K562 (cell line): Measurements from ENCODE around the gene AIFM3. TPM values are rescaled to one million over a fixed set of nuclear protein-coding genes. Genes with fewer than 3 reads are reported as not detected.
A peak's percentile ranks its signal among the peaks of the same experiment; 100 is the strongest.

Experiments
- ARID3A ChIP-seq: IDR thresholded peaks from 2 replicates; pipeline ENCODE4 v1.6.1; 2012; ENCODE audit warnings: low read depth, low read length, improper control_type of control experiment, borderline replicate concordance
- ATF7 ChIP-seq: fragments of 450-650 bp; IDR thresholded peaks from 2 replicates; pipeline ENCODE4 v1.7.1; 2014; ENCODE audit warnings: mild to moderate bottlenecking, moderate library complexity
- CBX8 ChIP-seq: fragments of 200-600 bp; sonication (generic); IDR thresholded peaks from 2 replicates; pipeline ENCODE4 v1.6.1; 2012; ENCODE audit warnings: borderline replicate concordance, mixed run types, low read depth, mild to moderate bottlenecking, moderate library complexity, mixed read lengths, low read length, control low read depth, inconsistent platforms; ENCODE audit not compliant: poor library complexity, severe bottlenecking; ENCODE audit errors: extremely low read depth
- CEBPZ ChIP-seq: fragments of 150-350 bp; IDR thresholded peaks from 2 replicates; pipeline ENCODE4 v1.6.1; 2014; ENCODE audit warnings: low read depth, mild to moderate bottlenecking, low read length, borderline replicate concordance
- CREB3 ChIP-seq: fragments of 450-650 bp; conservative IDR thresholded peaks from 2 replicates; pipeline ENCODE4 v1.6.1; 2016; ENCODE audit warnings: missing genetic modification characterization, low read depth, mild to moderate bottlenecking, missing compliant biosample characterization, moderate library complexity
- IRF2 ChIP-seq: sonication (generic); formaldehyde crosslinking; IDR thresholded peaks from 2 replicates; pipeline ENCODE4 v1.8.1; 2022; ENCODE audit warnings: mild to moderate bottlenecking, missing genetic modification reagents
- MBD1 ChIP-seq: fragments of 250-450 bp; sonication (Bioruptor Pico); IDR thresholded peaks from 2 replicates; pipeline ENCODE4 v1.8.0; 2022; ENCODE audit warnings: inconsistent platforms
- MYBL2 ChIP-seq, 2 experiments: fragments of 450-650 bp in 1 of 2; sonication (generic) in 1 of 2; formaldehyde crosslinking in 1 of 2; IDR thresholded peaks; 2 replicates each; pipeline versions ENCODE4 v1.6.1 to v1.8.1; 2017 to 2022; ENCODE audit warnings: borderline replicate concordance in 1 of 2, inconsistent platforms in 1 of 2, low read depth in 1 of 2, mild to moderate bottlenecking in 1 of 2, missing genetic modification reagents in 1 of 2, moderate library complexity in 1 of 2
- PTRF ChIP-seq: fragments of 450-650 bp; IDR thresholded peaks from 2 replicates; pipeline ENCODE4 v1.6.1; 2016; ENCODE audit warnings: mild to moderate bottlenecking, missing genetic modification characterization, missing compliant biosample characterization
- THRAP3 ChIP-seq: fragments of 450-650 bp; IDR thresholded peaks from 2 replicates; pipeline ENCODE4 v1.6.1; 2016; ENCODE audit warnings: mild to moderate bottlenecking, inconsistent platforms, borderline replicate concordance
- ZBED1 ChIP-seq: IDR thresholded peaks from 2 replicates; pipeline ENCODE4 v1.6.1; 2014
- ZBTB11 ChIP-seq, 3 experiments: fragments of 200-800 bp in 1 of 3; fragments of 250-450 bp in 1 of 3; fragments of 450-650 bp in 1 of 3; sonication (Bioruptor Pico) in 1 of 3; sonication (Bioruptor generic) in 1 of 3; formaldehyde crosslinking in 1 of 3; IDR thresholded peaks; 2 replicates each; pipeline versions ENCODE4 v1.6.1 to v1.8.0; 2016 to 2022; ENCODE audit warnings: mild to moderate bottlenecking in 2 of 3, missing genetic modification characterization in 2 of 3, missing compliant biosample characterization in 1 of 3, moderate library complexity in 1 of 3
- ZNF165 ChIP-seq: fragments of 250-450 bp; sonication (Bioruptor Pico); IDR thresholded peaks from 2 replicates; pipeline ENCODE4 v1.4.0; 2020; ENCODE audit warnings: borderline replicate concordance
- polyA plus RNA-seq, 8 experiments: library from polyadenylated mRNA; depleted of rRNA in 4 of 8; stranded (reverse) in 5 of 8; unstranded in 3 of 8; fragments of >200 nt; fragmentation: Nextera tagmentation in 2 of 8; fragmentation: Illumina TruSeq in 1 of 8; extraction: Ambion mirVana in 2 of 8; extraction: Trizol in 1 of 8; gene quantifications; 2 replicates each; pipeline versions ENCODE4 v1.2.1 to v1.2.3, GENCODE V29; 2011 to 2014; ENCODE audit warnings: inconsistent platforms in 1 of 8, missing spikeins in 1 of 8
- total RNA-seq, 7 experiments: library from RNA; depleted of rRNA in 6 of 7; stranded (reverse); fragments of >200 nt in 6 of 7; fragmentation: Illumina TruSeq in 2 of 7; extraction: Trizol in 2 of 7; gene quantifications; 2 replicates each; pipeline versions ENCODE4 v1.2.1 to v1.2.3, GENCODE V29; 2011 to 2021; ENCODE audit warnings: low replicate concordance in 1 of 7

Gene AIFM3
- total and polyA plus RNA-seq, 9 of the 15 experiments (the other 6 are each of a cell fraction or from before 2014, with no cell fraction given), result 0.03 to 0.20 (median 0.07) TPM; not detected in 1

GRCh38 chr22:21014726-21015465 is 47.8 kb downstream of the AIFM3 start, which contains the start of gene P2RX6 (continued):
- TF ChIP-seq CREB3, result no peak
- no peak for TF ChIP-seq CBX8
- TF ChIP-seq ZNF165 (CRISPR knock-in tag), result peak; percentile 27; the same call in 1 of the 2 replicates
- TF ChIP-seq CEBPZ, result 0 out of 2 replicates have a peak, but pooled peaks have one; percentile 4
- no peak; a peak in 1 of 6 replicates for TF ChIP-seq ZBTB11 (CRISPR knock-in tag; IDR thresholded peaks at IDR 0.05)
- no peak for TF ChIP-seq ZBED1
- no peak for TF ChIP-seq THRAP3
- no peak for TF ChIP-seq PTRF (tag)
- TF ChIP-seq ATF7, result no peak
- TF ChIP-seq MYBL2 (IDR thresholded peaks at IDR 0.05; ENCODE audit: low read depth), result no peak
- TF ChIP-seq MYBL2 (CRISPR knock-in tag; IDR thresholded peaks at IDR 0.05; ENCODE audit: borderline replicate concordance), result no peak
- TF ChIP-seq ARID3A, result 0 out of 2 replicates have a peak, but pooled peaks have one; percentile 60
- TF ChIP-seq MBD1, result no peak
- TF ChIP-seq IRF2 (CRISPR knock-in tag), result no peak
